Hematopoietic multipotent progenitor cell (in vitro differentiated cells): ENCODE results near the gene ECI1. TPM values are rescaled to one million over a fixed set of nuclear protein-coding genes. Genes with fewer than 3 reads are reported as not detected.

ENCODE experiments used
- DNase-seq, 3 donors: peaks; one replicate each; pipeline ENCODE4 v3.0.0-alpha.2; 2011 to 2015; ENCODE audit warnings: low read depth in 2 of 3, low spot score in 2 of 3
- total RNA-seq: library from RNA; depleted of rRNA; stranded (reverse); fragments of >200 nt; gene quantifications from one replicate; pipeline ENCODE4 v1.2.3, GENCODE V29; 2012

Gene ECI1
- total RNA-seq, 1 donor = 53.9 TPM

DNA sequence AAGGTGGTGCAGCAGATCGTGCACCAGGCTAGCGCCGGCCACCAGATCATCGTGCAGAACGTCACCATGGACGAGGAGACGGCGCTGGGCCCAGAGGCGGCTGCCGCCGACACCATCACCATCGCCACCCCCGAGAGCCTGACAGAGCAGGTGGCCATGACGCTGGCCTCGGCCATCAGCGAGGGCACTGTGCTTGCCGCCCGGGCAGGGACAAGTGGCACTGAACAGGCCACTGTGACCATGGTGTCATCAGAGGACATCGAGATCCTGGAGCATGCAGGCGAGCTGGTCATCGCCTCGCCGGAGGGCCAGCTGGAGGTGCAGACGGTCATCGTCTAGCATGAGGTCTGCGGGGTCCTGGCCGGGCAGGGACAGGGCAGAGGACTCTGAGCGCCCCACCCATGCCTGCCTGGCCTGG is 16.1 kb downstream of the ECI1 start:
- DNase-seq = no peak

GRCh38 chr16:2234813-2235170 is 16.6 kb downstream of the ECI1 start:
- no peak for DNase-seq

DNA sequence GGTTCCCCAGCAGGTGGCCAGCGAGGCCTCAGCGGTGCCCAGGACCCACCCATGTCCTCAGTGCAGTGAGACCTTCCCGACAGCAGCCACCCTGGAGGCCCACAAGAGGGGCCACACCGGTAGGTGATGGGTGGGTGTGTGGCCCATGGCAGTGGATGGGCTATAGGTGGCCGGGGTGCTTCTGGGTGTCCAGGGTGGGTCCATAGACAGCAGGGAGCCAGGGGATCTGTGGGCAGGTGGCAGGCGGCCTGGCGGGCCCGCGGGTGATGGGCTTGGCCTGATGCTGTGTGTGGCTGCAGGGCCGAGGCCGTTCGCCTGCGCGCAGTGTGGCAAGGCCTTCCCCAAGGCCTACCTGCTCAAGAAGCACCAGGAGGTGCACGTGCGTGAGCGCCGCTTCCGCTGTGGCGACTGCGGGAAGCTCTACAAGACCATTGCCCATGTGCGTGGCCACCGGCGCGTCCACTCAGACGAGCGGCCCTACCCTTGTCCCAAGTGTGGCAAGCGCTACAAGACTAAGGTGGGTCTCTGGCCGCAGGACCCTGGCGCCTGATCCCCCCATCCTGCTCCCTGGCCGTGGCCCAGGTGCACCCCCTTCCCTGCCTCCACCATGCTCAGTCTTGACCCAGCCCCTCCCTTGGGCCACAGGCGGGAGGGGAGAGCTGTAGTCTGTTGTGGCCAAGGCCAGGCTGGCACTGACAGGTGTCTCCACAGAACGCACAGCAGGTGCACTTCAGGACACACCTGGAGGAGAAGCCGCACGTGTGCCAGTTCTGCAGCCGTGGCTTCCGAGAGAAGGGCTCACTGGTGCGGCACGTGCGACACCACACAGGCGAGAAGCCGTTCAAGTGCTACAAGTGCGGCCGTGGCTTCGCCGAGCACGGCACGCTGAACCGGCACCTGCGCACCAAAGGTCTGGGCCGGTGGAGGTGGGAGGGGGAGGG is 17.2 kb downstream of the ECI1 start:
- DNase-seq = no peak

GRCh38 chr16:2233046-2233775 is 18.2 kb downstream of the ECI1 start:
- no peak for DNase-seq

DNA sequence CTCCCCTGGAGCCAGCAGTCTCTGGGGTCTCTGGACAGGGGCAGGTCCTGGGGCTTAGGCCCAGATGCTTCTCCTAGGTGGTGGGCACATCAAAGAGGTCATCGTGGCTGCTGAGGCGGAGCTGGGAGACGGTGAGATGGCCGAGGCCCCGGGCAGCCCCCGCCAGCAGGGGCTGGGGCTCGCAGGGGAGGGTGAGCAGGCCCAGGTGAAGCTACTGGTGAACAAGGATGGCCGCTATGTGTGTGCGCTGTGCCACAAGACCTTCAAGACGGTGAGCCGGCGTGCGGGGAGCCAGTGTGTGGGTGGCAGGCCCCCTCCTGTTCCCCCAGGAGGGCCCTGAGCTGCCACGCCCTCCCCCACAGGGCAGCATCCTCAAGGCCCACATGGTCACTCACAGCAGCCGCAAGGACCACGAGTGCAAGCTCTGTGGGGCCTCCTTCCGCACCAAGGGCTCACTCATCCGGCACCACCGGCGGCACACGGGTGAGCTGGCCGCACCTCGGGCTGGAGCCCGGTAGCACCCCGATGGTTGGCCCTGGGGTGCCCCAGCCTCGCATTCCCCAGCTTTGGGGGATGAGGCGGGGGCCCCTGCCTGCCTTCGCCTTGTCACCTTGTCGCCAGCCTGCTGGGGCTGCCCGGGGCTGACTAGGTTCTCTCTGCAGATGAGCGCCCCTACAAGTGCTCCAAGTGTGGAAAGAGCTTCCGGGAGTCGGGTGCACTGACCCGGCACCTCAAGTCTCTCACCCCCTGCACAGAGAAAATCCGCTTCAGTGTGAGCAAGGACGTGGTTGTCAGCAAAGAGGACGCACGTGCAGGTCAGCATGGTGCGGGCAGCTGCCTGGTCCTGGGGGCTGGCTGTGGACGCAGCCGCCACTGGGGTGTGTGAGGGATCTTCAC is 19.0 kb downstream of the ECI1 start:
- DNase-seq = no peak

GRCh38 chr16:2231016-2231931 is 20.1 kb downstream of the ECI1 start:
- no peak for DNase-seq

- DNase-seq = no peak
These were observed 21.0 kb downstream of the ECI1 start for GRCh38 chr16:2230376-2230775.

DNA sequence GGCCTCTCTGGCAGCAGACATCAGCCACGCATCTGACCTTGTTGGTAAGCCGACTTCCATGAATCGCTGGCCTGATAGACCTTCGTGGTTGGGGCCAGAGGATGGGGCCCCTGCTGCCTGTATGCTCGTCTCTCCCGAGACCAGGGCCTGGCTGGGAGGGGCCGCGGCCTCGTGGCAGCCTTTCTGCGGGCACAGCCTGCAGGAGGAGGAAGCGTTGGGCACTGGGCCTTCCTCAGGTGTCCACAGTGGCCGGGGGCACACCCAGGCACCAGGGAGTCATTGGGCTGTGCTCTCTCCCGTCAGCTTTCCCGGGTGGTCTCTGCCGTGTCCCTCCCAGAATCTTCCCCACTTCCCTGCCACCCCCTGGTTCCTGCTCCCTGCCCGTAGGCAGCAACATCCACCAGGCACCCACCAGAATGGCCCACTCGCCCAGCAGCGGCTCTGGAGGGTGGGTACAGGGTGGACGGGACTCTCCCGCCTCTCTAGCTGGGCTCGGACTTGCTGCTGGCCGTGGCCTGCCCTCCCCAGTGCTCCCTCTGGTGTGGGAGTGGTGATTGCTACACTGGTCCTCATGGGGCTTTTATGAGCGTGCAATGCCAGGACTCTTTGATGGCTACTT is 21.6 kb downstream of the ECI1 start:
- no peak for DNase-seq

DNA sequence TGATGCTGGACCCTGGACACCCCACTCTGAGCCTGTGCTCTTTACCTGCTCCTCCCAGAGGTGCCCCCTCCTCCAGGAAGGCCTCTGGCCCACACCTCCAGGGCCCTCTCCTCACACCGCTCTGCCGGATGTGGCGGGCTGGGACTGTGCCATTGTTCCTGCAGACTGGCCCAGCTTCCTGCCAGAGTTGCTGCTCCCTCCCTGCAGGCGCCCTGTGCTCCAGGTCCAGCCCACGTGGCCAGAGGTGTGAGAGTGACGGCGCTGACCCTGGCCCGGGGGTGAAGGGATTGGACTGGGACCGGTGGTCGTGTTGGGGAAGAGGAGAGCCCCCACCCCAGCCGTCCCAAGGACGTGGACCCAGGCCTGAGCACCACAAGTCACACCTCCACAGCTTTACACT is 22.3 kb downstream of the ECI1 start:
- DNase-seq = no peak

DNA sequence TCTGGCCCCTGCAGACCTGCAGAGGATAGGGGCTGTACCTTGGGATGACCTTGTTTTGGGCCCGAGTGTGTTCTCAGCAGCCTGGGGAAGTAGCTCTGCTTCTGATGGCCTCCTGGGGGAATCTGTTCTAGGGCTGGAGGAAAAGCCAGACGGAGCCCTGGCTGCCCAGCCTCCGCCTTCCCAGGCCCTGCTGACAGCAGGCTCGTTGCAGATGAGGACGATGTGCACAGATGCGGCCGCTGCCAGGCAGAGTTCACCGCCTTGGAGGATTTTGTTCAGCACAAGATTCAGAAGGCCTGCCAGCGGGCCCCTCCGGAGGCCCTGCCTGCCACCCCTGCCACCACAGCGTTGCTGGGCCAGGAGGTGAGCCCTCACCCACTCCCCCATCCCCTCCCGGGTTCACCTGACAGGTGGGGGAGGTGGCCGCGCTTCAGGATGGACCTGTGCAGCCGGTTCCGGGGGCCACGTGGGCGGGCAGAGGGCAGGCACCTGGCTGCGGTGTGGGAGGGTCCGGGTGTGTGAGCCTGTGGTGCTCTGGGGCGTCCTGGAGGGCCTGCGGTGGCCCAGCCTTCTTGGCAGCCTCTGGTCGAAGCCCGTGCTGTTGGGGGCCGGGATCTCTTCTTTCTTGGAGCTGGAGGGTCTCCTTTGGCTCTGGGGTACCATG is 23.1 kb downstream of the ECI1 start:
- DNase-seq = no peak

DNA sequence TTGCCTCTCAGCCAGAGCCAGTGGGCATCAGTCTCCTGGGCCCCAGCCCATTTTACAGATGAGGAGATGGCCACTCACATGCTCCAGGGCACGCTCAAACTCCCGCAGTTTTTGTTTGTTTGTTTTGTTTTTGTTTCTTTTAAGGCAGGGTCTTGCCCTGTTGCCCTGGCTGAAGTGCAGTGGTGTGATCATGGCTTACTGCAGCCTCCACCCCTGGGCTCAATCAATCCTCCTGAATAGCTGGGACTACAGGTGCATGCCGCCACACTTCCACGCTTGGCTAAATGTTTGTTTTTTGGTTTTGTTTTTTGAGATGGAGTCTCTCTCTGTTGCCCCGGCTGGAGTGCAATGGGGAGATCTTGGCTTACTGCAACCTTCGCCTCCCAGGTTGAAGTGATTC is 24.5 kb downstream of the ECI1 start:
- no peak for DNase-seq

- DNase-seq = no peak
These were observed 25.1 kb downstream of the ECI1 start for GRCh38 chr16:2226245-2226793.

DNA sequence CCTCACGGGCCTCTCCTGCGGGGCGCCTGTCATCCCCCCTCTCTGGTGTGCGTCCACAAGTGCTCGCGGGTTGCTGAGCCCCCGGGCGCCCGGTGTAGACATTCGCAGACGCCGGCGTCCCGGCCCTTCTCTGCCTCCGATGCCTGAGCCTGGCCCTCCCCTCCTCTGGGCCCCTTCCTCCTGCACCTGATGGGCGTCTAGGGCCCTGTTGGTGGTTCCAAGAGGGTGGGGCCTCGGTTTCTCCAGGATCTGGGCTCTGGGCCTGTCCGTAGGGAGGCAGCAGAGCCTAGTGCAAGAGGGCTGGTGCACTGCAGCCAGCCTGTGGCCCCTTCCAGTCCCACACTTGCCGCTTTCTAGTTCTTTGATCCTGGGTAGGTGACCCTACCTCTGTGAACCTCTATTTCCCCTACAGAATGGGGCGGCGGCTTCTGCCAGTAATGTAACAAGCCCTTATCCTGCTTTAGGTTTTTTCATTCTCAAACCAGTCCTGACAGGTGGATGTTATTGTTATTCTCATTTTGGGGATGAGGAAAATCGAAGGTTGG is 27.4 kb downstream of the ECI1 start:
- peak in 2 of 3 donors; percentile 28 to 29 for DNase-seq

- DNase-seq = peak; percentile 95 to 100 (median 99)
These were observed 28.0 kb downstream of the ECI1 start, which contains the start of gene E4F1 for GRCh38 chr16:2223221-2223941. TSS of gene E4F1 (plus strand) at chr16:2223591. CDS start at chr16:2223614, 23 bp downstream.

GRCh38 chr16:2216330-2216729 is 35.1 kb downstream of the ECI1 start:
- DNase-seq = no peak

DNA sequence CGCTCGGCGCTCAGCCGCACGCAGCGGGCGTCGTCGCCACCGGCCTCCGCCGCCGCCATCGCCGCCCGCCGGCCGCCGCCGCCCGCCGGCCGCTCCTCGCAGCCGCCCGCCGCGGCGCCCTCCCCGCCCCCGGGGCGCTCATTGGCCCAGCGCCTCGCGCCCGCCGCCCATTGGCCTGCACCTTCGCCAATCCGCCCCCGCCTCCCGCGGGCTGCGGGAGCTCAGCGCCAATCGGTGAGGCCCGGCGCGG is 36.7 kb downstream of the ECI1 start, which contains the start of gene PGP:
TSS of gene PGP (minus strand) at position 122 of the 250 bp plus-strand sequence. CDS start at position 59, 63 bp downstream.
- DNase-seq = no peak

DNA sequence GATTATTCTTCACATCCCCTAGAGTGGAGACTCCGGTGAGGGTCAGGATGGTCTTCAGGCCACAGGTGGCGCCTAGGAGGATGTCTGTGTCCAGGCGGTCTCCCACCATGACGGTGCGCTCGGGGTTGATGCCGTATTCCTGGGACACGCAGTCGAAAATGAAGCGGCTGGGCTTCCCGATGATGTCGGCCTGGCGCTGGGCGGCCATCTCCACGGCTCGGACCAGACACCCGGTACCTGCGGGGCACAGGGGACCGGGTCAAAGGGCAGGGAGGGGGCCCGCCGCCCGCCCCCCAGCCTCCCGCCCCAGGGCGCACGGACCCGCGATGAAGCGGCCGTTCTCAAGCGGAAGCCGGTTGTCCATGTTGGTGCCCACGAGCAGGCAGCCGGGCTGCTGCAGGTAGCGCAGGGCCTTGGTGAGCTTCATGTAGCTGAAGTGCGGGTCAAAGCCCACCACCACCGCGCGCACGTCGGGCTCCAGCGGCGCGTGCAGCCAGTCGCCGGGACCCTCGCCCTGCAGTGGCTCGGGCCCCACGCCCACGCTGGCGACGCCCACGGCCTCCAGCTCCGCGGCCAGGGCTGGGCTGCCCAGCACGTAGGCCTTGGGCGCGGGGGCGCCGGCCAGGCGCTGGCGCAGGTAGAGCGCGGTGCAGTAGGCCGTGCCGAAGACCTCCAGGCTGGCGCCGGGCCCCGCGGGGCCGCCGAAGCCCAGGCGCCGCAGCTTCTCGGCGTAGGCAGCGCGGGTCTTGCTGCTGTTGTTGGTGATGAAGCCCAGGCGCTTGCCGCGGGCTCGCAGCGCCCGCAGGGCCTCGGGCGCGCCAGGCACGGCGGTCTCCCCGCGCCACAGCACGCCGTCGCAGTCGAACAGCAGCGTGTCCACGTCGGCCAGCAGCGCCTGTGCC is 37.3 kb downstream of the ECI1 start:
- peak in 1 of 3 donors; percentile 42 for DNase-seq
